ENCODE measurements around the gene FGD3.

Gene FGD3

DNA sequence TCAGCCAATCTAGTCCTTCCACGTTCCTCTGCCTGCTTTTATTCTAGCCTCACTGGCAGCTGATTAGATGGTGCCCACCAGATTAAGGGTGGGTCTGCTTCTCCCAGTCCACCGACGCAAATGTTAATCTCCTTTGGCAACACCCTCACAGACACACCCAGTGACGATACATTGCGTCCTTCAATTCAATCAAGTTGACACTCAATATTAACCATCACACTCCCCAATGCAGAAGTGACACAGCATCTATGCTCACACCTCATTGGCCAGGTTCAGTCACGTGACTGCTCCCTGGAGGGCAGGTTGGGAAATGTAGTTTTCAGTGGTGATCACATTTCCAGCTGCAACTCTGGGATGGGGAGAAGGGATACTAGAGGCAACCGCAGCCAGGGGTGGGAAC is 124.1 kb downstream of the FGD3 start:
- DNase-seq (ENCODE audit: low read depth, low spot score) = no peak

DNA sequence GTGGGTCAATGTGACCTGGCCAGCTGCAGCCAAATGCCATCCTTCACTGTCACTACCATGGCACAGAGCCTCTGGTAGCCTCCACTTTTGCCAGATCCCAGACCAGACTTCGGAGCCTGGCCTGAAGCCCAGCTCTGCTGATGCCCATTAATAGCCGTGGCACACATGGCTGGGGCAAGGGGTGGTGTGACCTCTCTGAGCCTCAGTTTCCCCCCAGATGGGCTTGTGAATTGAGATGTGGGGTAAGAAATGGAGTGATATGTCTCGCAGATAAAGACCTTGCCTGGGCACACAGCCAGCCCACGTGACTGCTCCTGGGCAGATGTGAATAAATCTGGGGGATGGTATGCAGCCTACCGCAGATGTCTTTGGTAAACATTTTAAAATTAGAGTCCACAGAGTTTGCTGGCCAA is 125.1 kb downstream of the FGD3 start:
- no peak for DNase-seq (ENCODE audit: low read depth, low spot score)

DNA sequence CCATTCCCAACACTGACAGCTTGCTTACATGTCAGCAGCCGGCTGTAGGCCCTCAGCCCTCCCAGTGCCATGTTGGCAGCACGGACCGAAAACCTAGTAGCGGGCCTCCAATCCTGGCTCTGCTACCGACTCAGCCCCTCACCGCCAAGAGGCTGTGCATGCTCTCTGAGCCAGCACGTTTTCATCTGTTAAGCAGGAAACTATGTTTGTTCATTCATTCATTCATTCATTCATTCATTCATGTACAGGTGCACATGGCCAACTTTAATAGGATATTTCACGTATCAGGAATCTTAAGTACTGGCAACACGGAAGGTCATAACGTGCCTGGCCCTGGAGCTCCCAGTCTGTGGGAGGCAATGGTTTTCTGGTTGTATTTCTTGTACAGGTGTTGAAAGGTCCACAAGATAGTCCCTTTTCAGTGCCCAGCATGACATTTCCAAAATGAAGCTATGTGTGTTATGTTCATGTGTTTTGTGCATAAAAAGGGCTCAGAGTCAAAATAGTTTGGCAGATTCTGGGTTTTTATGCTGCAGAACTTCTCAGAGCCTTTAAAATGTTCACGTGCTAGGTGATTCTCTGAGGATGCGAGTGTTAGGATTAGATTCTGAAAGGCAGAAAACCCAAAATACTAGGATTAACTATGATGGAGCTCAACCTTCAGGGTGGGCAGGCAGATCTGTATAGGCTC is 128.9 kb downstream of the FGD3 start:
- no peak for DNase-seq (ENCODE audit: low read depth, low spot score)

- DNase-seq (ENCODE audit: low read depth, low spot score) = no peak
These were observed 129.4 kb downstream of the FGD3 start for GRCh38 chr9:93076792-93077128.

- DNase-seq (ENCODE audit: low read depth, low spot score) = no peak
These were observed 130.0 kb downstream of the FGD3 start for GRCh38 chr9:93077367-93077766.

DNA sequence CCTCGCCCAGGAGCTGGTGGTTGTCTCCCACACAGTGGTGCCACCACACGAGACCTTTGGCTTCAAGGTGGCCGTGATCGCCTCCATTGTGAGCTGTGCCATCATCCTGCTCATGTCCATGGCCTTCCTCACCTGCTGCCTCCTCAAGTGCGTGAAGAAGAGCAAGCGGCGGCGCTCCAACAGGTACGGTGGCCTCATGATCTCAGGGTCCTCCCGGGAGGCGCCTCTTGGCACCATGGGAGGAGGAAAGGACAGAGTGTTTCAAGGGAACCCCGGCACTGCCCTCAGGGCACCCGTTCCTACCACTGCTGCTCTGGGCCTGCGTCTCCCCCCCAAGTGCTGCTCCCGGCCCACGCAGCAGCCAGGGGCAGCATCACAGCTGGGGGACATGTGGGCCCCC is 130.5 kb downstream of the FGD3 start:
- DNase-seq (ENCODE audit: low read depth, low spot score) = no peak

- no peak for DNase-seq (ENCODE audit: low read depth, low spot score)
These were observed 132.0 kb downstream of the FGD3 start for GRCh38 chr9:93079371-93079770.

DNA sequence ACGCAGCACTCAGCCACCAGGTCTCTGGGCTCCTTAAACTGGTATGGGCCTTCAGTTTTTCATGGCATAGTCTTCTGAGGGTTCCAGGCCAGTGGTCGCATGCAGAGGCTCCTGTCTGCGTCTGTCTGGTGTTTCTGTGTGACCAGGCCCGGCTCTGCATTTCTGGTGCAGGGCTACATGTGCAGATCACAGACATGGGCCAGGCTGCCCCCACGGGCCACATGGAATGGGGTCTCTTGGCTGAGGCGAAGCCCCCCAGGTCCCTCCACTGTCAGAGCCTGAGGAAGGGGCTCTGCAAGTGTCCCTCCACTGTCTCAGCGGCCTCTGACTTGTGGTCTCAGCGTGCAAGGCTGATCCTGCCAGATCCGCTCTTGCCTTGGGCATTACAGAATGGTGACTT is 133.1 kb downstream of the FGD3 start:
- DNase-seq (ENCODE audit: low read depth, low spot score) = no peak

DNA sequence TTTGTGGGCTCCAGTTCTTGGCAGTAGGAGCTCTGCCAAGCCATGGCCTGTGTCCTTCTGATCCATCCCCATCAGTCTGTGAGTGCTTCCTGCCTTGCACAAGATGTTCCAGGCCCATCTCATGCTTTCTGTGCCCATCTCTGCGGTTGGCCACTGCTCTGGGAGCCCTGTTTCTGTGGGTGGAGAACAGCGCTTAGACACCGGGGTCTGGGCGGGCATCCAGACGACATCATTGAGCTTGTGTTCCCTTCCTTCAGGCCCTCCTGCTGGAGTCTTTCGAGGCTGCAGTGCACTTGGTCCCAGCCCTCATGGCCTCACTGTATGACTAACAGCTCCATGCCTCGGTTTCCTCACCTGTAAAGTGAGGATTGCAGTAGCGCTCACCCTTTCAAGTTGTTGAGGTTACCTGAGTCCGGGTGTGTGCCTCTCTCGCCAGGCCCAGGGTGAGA is 133.8 kb downstream of the FGD3 start:
- no peak for DNase-seq (ENCODE audit: low read depth, low spot score)

DNA sequence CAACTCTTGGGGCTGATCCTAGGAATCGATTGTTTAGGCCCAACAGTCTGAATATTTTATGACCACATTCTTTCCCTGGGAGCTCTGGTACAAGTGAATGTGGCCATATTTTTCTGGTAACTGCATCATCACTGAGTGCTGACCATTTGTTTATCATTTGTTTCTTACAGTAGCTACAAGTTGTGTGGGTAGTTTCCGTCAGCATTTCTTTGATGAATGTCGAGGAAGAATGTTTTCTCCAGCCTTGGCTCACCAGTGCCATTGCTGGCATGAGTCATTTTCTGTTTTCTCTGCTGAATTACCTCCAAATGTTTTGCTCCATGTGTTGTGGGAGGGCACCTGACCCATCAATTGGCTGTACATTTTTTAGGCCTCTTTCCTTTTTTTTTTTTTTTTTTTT is 134.6 kb downstream of the FGD3 start:
- DNase-seq (ENCODE audit: low read depth, low spot score) = no peak

- no peak for DNase-seq (ENCODE audit: low read depth, low spot score)
These were observed 135.6 kb downstream of the FGD3 start for GRCh38 chr9:93082841-93083411.

GRCh38 chr9:93083592-93084470 is 136.5 kb downstream of the FGD3 start:
- DNase-seq (ENCODE audit: low read depth, low spot score) = no peak

DNA sequence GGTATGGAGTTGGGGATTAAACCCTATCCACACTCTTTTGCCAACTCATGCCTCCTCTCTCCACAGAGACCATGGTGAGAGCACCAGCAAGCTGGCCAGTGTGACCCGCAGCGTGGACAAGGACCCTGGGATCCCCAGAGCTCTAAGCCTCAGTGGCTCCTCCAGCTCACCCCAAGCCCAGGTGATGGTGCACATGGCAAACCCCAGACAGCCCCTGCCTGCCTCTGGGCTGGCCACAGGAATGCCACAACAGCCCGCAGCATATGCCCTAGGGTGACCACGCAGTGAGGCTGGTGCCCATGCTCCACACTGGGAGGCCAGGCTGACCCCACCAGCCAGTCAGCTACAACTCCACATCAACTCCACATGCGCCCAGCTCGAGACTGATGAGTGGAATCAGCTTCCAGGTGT is 137.2 kb downstream of the FGD3 start:
- no peak for DNase-seq (ENCODE audit: low read depth, low spot score)

DNA sequence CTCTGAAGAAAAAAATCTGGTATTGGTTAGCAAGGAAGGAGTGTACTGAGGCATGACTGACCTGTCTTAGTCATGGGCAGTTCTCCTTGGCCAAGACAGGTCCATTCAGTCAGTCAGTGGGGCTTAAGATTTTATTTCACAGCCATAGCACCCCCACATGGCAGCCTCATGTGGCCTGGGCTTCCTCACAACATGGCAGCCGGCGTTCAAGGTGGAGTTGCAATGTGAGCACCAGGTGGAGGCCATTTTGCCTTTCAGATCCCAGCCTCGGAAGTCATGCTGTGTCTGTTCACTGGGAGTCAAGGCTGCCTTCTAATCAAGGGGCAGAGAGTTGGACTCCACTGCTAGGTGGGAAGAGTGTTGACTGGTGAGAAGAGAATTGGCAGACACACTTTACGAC is 138.4 kb downstream of the FGD3 start:
- no peak for DNase-seq (ENCODE audit: low read depth, low spot score)
